ENCODE results near the gene EPHA3.

DNA sequence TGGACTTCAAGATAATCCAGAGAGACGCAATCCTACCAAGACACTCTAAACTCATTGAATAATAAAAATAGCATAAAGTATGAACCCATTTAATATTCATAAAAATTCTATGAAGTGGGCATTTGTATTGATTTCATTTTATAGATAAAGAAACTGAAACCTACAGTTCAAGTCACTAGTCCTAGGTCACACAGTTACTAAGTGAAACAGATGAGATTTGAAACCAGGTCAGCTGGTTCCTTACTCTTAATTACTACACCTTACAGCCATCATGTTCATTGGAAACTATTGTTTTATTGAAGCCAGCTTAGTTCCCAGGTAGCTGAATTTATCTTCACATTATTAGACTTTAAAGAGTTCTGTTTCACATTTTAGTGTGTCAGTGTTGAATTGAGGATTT is 158.7 kb downstream of the EPHA3 start:
- TF ChIP-seq GATA2 (IDR thresholded peaks at IDR 0.05; ENCODE audit: low read depth, low read length) = no peak
- TF ChIP-seq GATA3 (IDR thresholded peaks at IDR 0.05; ENCODE audit: low read depth, low read length) = no peak

Measured in SH-SY5Y (cell line).